Measurements from ENCODE around the gene PHYKPL. TPM values are rescaled to one million over a fixed set of nuclear protein-coding genes. Genes with fewer than 3 reads are reported as not detected.

The PHYKPL gene
- total RNA-seq, 1 experiment from 2014 or later = 78.2 TPM

DNA sequence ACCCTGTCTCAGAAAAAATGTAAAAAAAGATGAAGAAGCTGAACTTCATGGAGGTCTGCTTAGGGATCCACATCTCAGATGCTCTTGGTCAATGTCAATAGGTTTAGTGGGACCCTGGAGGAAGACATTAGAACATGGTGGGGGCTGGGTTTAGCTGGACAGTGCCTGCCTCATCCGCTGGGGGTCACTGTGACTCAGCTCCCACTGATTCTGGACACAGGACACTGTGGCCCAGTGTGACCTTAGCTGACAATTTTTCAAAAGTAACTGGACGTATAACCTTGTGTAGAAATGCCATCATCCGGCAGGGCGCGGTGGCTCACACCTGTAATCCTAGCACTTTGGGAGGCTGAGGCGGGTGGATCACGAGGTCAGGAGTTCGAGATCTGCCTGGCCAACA, 35.6 kb downstream of the PHYKPL start:
- Mint-ChIP-seq H3K9me3 (ENCODE audit: unreplicated experiment) (peaks cover 13% of the 10 kb centered on the region), H3K4me3 (ENCODE audit: unreplicated experiment) (no peak overlapping the region), H3K27me3 (ENCODE audit: insufficient read depth, unreplicated experiment) (peaks cover 7% of the 10 kb centered on the region), H3K36me3 (ENCODE audit: insufficient read depth, unreplicated experiment) (no peaks in the 10 kb centered on the region), H3K4me1 (ENCODE audit: low read depth, unreplicated experiment) (no peaks in the 10 kb centered on the region), H3K27ac (ENCODE audit: unreplicated experiment) (no peak overlapping the region)
- ChIA-PET CTCF (interaction anchor here (0.6 to 1.5 kb wide), 3 partner anchors 121 to 484 kb away, joined by 3 to 7 read pairs (median 4); no protein-coding TSS in a partner anchor), POLR2A (no interaction called here)
- BruUV-seq (replicated peaks) = no TSS peak
- Histone ChIP-seq H3K4me3 (ENCODE audit: low read depth, low read length) (no peak overlapping the region), H3K27me3 (replicated peaks; ENCODE audit: control insufficient read depth, insufficient read depth, low read length) (no peaks in the 10 kb centered on the region), H3K9me3 (no peaks in the 10 kb centered on the region), H3K4me1 (no peaks in the 10 kb centered on the region), H3K36me3 (ENCODE audit: control insufficient read depth, insufficient read depth, low read length) (no peaks in the 10 kb centered on the region)
- TF ChIP-seq, protein P1, sequence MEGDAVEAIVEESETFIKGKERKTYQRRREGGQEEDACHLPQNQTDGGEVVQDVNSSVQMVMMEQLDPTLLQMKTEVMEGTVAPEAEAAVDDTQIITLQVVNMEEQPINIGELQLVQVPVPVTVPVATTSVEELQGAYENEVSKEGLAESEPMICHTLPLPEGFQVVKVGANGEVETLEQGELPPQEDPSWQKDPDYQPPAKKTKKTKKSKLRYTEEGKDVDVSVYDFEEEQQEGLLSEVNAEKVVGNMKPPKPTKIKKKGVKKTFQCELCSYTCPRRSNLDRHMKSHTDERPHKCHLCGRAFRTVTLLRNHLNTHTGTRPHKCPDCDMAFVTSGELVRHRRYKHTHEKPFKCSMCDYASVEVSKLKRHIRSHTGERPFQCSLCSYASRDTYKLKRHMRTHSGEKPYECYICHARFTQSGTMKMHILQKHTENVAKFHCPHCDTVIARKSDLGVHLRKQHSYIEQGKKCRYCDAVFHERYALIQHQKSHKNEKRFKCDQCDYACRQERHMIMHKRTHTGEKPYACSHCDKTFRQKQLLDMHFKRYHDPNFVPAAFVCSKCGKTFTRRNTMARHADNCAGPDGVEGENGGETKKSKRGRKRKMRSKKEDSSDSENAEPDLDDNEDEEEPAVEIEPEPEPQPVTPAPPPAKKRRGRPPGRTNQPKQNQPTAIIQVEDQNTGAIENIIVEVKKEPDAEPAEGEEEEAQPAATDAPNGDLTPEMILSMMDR (IDR thresholded peaks at IDR 0.05; ENCODE audit: insufficient read depth in 1 of 2, low read depth in 1 of 2, low read length in 1 of 2, severe bottlenecking in 1 of 2, unreplicated experiment in 1 of 2) = peak; percentile 31 to 47
- DNase-seq = peak in 1 of 2 experiments; percentile 36
- intact Hi-C loops (cut with micrococcal nuclease; ENCODE audit: unreplicated experiment) = no loop called here

DNA sequence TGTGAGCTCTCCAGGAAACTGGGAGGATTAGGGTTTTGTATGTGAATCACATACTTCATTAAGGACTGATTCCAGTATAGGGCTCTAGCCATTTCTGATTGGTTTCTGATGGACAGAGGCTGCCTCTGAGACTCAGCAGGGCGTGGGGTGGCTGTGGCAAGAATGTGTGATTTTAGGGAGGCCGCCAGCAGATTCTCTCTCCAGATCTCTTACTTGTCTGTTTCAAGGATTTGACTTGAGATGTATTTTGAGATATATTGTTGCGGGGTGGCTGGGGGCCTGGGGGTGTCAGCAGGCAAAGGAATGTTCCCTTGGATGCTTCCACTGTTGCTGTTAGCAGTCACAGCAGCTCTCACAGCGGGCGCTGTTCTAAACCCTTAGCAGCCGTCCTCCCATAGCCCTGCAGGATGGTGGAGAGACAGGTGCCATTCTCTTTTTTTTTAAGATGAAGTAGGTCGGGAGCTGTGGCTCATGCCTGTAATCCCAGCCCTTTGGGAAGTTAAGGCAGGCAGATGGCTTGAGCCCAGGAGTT, 36.3 kb downstream of the PHYKPL start:
- Mint-ChIP-seq H3K27me3 (ENCODE audit: insufficient read depth, unreplicated experiment) (peaks cover 7% of the 10 kb centered on the region), H3K27ac (ENCODE audit: unreplicated experiment) (no peak overlapping the region), H3K4me3 (ENCODE audit: unreplicated experiment) (no peak overlapping the region), H3K9me3 (ENCODE audit: unreplicated experiment) (peaks cover 15% of the 10 kb centered on the region), H3K4me1 (ENCODE audit: low read depth, unreplicated experiment) (no peaks in the 10 kb centered on the region), H3K36me3 (ENCODE audit: insufficient read depth, unreplicated experiment) (no peaks in the 10 kb centered on the region)
- no peaks in the 10 kb centered on the region for H3K27me3 ChIP-seq (replicated peaks; ENCODE audit: control insufficient read depth, insufficient read depth, low read length)
- no peak for DNase-seq
- no peaks in the 10 kb centered on the region for H3K4me1 ChIP-seq
- TF ChIP-seq, protein P1 (IDR thresholded peaks at IDR 0.05; ENCODE audit: insufficient read depth in 1 of 2, low read depth in 1 of 2, low read length in 1 of 2, severe bottlenecking in 1 of 2, unreplicated experiment in 1 of 2) = no peak
- no peak overlapping the region for H3K4me3 ChIP-seq (ENCODE audit: low read depth, low read length)
- ChIA-PET POLR2A (no interaction called here), CTCF (interaction anchor here (0.6 to 1.5 kb wide), 3 partner anchors 8 to 219 kb away, joined by 3 to 7 read pairs (median 4); partner anchors contain the start of gene HNRNPAB)
- intact Hi-C loops (cut with micrococcal nuclease; ENCODE audit: unreplicated experiment) = no loop called here
- no peaks in the 10 kb centered on the region for H3K36me3 ChIP-seq (ENCODE audit: control insufficient read depth, insufficient read depth, low read length)
- H3K9me3 ChIP-seq = no peaks in the 10 kb centered on the region
- no TSS peak for BruUV-seq (replicated peaks)

GRCh38 chr5:178194026-178194425, 38.6 kb downstream of the PHYKPL start:
- POLR2A ChIA-PET = no interaction called here
- Mint-ChIP-seq H3K27ac (ENCODE audit: unreplicated experiment) (no peak overlapping the region), H3K4me1 (ENCODE audit: low read depth, unreplicated experiment) (no peaks in the 10 kb centered on the region), H3K36me3 (ENCODE audit: insufficient read depth, unreplicated experiment) (no peaks in the 10 kb centered on the region), H3K4me3 (ENCODE audit: unreplicated experiment) (no peak overlapping the region), H3K9me3 (ENCODE audit: unreplicated experiment) (peaks cover 15% of the 10 kb centered on the region), H3K27me3 (ENCODE audit: insufficient read depth, unreplicated experiment) (peaks cover 7% of the 10 kb centered on the region)
- no TSS peak for BruUV-seq (replicated peaks)
- H3K36me3 ChIP-seq (ENCODE audit: control insufficient read depth, insufficient read depth, low read length) = no peaks in the 10 kb centered on the region
- no peaks in the 10 kb centered on the region for H3K4me1 ChIP-seq
- H3K27me3 ChIP-seq (replicated peaks; ENCODE audit: control insufficient read depth, insufficient read depth, low read length) = no peaks in the 10 kb centered on the region
- H3K9me3 ChIP-seq = no peaks in the 10 kb centered on the region
- CTCF ChIA-PET = no interaction called here
- TF ChIP-seq, protein P1 (IDR thresholded peaks at IDR 0.05; ENCODE audit: insufficient read depth in 1 of 2, low read depth in 1 of 2, low read length in 1 of 2, severe bottlenecking in 1 of 2, unreplicated experiment in 1 of 2) = no peak
- intact Hi-C loops (cut with micrococcal nuclease; ENCODE audit: unreplicated experiment) = no loop called here
- no peak for DNase-seq
- no peak overlapping the region for H3K4me3 ChIP-seq (ENCODE audit: low read depth, low read length)
